B cell (primary cell): Measurements from ENCODE around the gene RGS2. TPM values are rescaled to one million over a fixed set of nuclear protein-coding genes. Genes with fewer than 3 reads are reported as not detected.

Source experiments
- ATAC-seq: fragments of 200-7000 bp; cut with Tn5 transposase; one replicate; pipeline ENCODE4 v1.10.0; 2021; ENCODE audit warnings: low read depth, mild to moderate bottlenecking, moderate number of reproducible peaks, moderate library complexity
- CTCF ChIA-PET: fragments of 350-600 bp; sonication (Branson Sonifier 250); formaldehyde crosslinking; loops from one replicate; lab custom pipeline; 2021; ENCODE audit warnings: antibody characterized with exemption, inconsistent platforms; lab: Charles Lee
- POLR2A ChIA-PET: fragments of 350-600 bp; sonication (Branson Sonifier 250); formaldehyde crosslinking; loops from one replicate; lab custom pipeline; 2021; ENCODE audit warnings: antibody characterized with exemption; lab: Charles Lee
- DNase-seq: peaks from one replicate; pipeline ENCODE4 v3.0.0; 2013
- H2AFZ ChIP-seq: 2 replicates; pipeline ENCODE4 v1.6.1; 2012; ENCODE audit warnings: mild to moderate bottlenecking, low read depth, low read length; ENCODE audit not compliant: insufficient read depth, poor library complexity, severe bottlenecking
- H3K27ac ChIP-seq, 2 donors: 1 replicate in 1 of 2; 2 replicates in 1 of 2; pipeline ENCODE4 v1.5.1; 2012 to 2013; ENCODE audit warnings: low read length in 2 of 2, mild to moderate bottlenecking in 2 of 2, moderate library complexity in 1 of 2
- H3K27me3 ChIP-seq, 4 experiments: fragments of 200-600 bp in 1 of 4; sonication (generic) in 1 of 4; replicated peaks in 1 of 4; 1 replicate in 2 of 4; 2 replicates in 2 of 4; pipeline versions ENCODE4 v1.6.1 to v1.7.0; 2013 to 2016; ENCODE audit warnings: low read length in 3 of 4, mild to moderate bottlenecking in 2 of 4, mixed read lengths in 1 of 4, moderate library complexity in 1 of 4; ENCODE audit not compliant: insufficient read depth in 4 of 4, control insufficient read depth in 3 of 4; ENCODE audit errors: control extremely low read depth in 1 of 4
- H3K36me3 ChIP-seq, 2 experiments: replicated peaks in 1 of 2; 1 replicate in 1 of 2; 2 replicates in 1 of 2; pipeline versions ENCODE4 v1.6.1 to v1.7.1; 2013; ENCODE audit warnings: low read length in 1 of 2; ENCODE audit not compliant: insufficient read depth in 2 of 2, control insufficient read depth in 1 of 2; ENCODE audit errors: control extremely low read depth in 1 of 2, extremely low read depth in 1 of 2
- H3K4me1 ChIP-seq, 2 donors: fragments of 200-600 bp in 1 of 2; sonication (generic) in 1 of 2; 1 replicate in 1 of 2; 2 replicates in 1 of 2; pipeline versions ENCODE4 v1.5.1 to v1.6.1; 2013 to 2017; ENCODE audit warnings: low read length in 2 of 2; ENCODE audit not compliant: control insufficient read depth in 2 of 2, insufficient read depth in 2 of 2
- H3K4me2 ChIP-seq: replicated peaks from 2 replicates; pipeline ENCODE3; 2012; ENCODE audit warnings: mild to moderate bottlenecking, low read depth, low read length; ENCODE audit not compliant: poor library complexity, severe bottlenecking
- H3K4me3 ChIP-seq, 5 experiments: fragments of 200-600 bp in 1 of 5; sonication (generic) in 1 of 5; 1 replicate in 3 of 5; 2 replicates in 2 of 5; pipeline versions ENCODE4 v1.5.1 to v1.7.0; 2011 to 2016; ENCODE audit warnings: low read length in 4 of 5, mild to moderate bottlenecking in 4 of 5, low read depth in 2 of 5, control low read depth in 1 of 5, moderate library complexity in 1 of 5; ENCODE audit not compliant: insufficient read depth in 1 of 5; ENCODE audit errors: control extremely low read depth in 1 of 5, extremely low read depth in 1 of 5
- H3K79me2 ChIP-seq: fragments of 200-600 bp; sonication (generic); one replicate; pipeline ENCODE4 v1.6.0; 2016; ENCODE audit warnings: low read length; ENCODE audit not compliant: control insufficient read depth, insufficient read depth
- H3K9ac ChIP-seq: fragments of 200-600 bp; sonication (generic); 2 replicates; pipeline ENCODE4 v1.6.1; 2017; ENCODE audit warnings: mild to moderate bottlenecking, low read length, moderate library complexity
- H3K9me3 ChIP-seq, 3 donors: one replicate each; pipeline versions ENCODE4 v1.6.1 to v1.7.1; 2013; ENCODE audit warnings: low read length in 2 of 3; ENCODE audit not compliant: control insufficient read depth in 2 of 3, insufficient read depth in 1 of 3; ENCODE audit errors: control extremely low read depth in 1 of 3
- H4K20me1 ChIP-seq: 2 replicates; pipeline ENCODE4 v1.6.0; 2012; ENCODE audit warnings: mild to moderate bottlenecking, low read length; ENCODE audit not compliant: insufficient read depth, control insufficient read depth, poor library complexity, severe bottlenecking
- H3K27ac Mint-ChIP-seq: one replicate; pipeline ENCODE4 v1.8.0; 2021; ENCODE audit warnings: mixed read lengths
- H3K27me3 Mint-ChIP-seq: one replicate; pipeline ENCODE4 v1.8.0; 2021; ENCODE audit warnings: mixed read lengths
- H3K4me1 Mint-ChIP-seq: one replicate; pipeline ENCODE4 v1.8.0; 2021; ENCODE audit warnings: mixed read lengths
- H3K4me3 Mint-ChIP-seq: one replicate; pipeline ENCODE4 v1.8.0; 2021; ENCODE audit warnings: mixed read lengths
- H3K9me3 Mint-ChIP-seq: one replicate; pipeline ENCODE4 v1.8.0; 2022; ENCODE audit warnings: mixed read lengths; ENCODE audit not compliant: insufficient read depth
- EZH2 ChIP-seq: IDR thresholded peaks from 2 replicates; pipeline ENCODE4 v1.6.1; 2012; ENCODE audit warnings: borderline replicate concordance, low read depth, mild to moderate bottlenecking, moderate library complexity, low read length; ENCODE audit not compliant: insufficient read depth, poor library complexity, severe bottlenecking
- WGBS: methylation state at CpG from one replicate; pipeline ENCODE4 v1.1.5; 2013; ENCODE audit warnings: missing lambda C conversion rate; ENCODE audit not compliant: insufficient coverage; 5-methylcytosine and 5-hydroxymethylcytosine counted together
- intact Hi-C: fragments of 100-400 bp; cut with micrococcal nuclease; formaldehyde crosslinking; loops from one replicate; pipeline ENCODE4 v1.10.0; 2022
- polyA plus RNA-seq: library from polyadenylated mRNA; depleted of rRNA; stranded (reverse); fragments of >200 nt; gene quantifications from 2 replicates; pipeline ENCODE4 v1.2.3, GENCODE V29; 2012
- total RNA-seq, 2 donors: library from RNA; stranded (reverse); fragments of 120-200 nt in 1 of 2; gene quantifications; 1 replicate in 1 of 2; 2 replicates in 1 of 2; pipeline versions ENCODE4 v1.2.3 to v1.2.4, GENCODE V29; 2013 to 2022
- TF ChIP-seq, protein P1 (sequence below): fragments of 200-600 bp; IDR thresholded peaks from one replicate; pipeline ENCODE4 v1.8.0; 2022; ENCODE audit warnings: antibody characterized with exemption, mild to moderate bottlenecking

Gene RGS2
- total and polyA plus RNA-seq, 2 donors (not counting 1 experiment from before 2014, with no cell fraction given): 232 to 247 TPM

DNA sequence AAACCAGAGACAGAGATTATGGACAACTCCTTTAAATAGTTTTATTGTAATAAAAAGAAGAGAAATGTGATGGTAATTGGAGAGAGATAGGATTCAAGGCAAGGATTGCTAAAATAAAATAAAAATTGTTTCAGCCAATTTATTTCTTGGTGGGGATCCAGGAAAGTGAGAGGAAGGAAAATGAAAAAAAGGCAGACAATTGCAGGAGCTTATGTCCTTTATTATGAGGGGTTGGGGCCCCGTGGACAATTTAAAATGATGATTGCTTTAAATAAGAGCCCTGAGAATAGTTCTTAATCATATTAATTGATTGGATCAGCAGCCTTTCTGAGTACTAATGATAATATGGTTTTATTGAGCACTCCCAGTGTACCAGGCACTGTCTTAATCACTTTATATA lies 40.2 kb downstream of the RGS2 start:
- Histone ChIP-seq H3K27me3 (no peaks in the 10 kb centered on the region), H3K79me2 (no peaks in the 10 kb centered on the region), H2AFZ (no peak overlapping the region), H4K20me1 (no peaks in the 10 kb centered on the region), H3K4me2 (no peak overlapping the region), H3K9ac (no peak overlapping the region), H3K27ac (no peak overlapping the region), H3K4me1 (no peaks in the 10 kb centered on the region), H3K9me3 (no peaks in the 10 kb centered on the region), H3K4me3 (no peak overlapping the region), H3K36me3 (no peaks in the 10 kb centered on the region)
- POLR2A ChIA-PET: no interaction called here
- H3K4me1 Mint-ChIP-seq: no peaks in the 10 kb centered on the region
- H3K27ac Mint-ChIP-seq: no peak overlapping the region
- H3K4me3 Mint-ChIP-seq: no peak overlapping the region
- WGBS: no CpG with 5 or more reads among the region's 1 CpG
- TF ChIP-seq, protein P1, sequence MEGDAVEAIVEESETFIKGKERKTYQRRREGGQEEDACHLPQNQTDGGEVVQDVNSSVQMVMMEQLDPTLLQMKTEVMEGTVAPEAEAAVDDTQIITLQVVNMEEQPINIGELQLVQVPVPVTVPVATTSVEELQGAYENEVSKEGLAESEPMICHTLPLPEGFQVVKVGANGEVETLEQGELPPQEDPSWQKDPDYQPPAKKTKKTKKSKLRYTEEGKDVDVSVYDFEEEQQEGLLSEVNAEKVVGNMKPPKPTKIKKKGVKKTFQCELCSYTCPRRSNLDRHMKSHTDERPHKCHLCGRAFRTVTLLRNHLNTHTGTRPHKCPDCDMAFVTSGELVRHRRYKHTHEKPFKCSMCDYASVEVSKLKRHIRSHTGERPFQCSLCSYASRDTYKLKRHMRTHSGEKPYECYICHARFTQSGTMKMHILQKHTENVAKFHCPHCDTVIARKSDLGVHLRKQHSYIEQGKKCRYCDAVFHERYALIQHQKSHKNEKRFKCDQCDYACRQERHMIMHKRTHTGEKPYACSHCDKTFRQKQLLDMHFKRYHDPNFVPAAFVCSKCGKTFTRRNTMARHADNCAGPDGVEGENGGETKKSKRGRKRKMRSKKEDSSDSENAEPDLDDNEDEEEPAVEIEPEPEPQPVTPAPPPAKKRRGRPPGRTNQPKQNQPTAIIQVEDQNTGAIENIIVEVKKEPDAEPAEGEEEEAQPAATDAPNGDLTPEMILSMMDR: no peak
- no peak for DNase-seq
- no peaks in the 10 kb centered on the region for H3K9me3 Mint-ChIP-seq
- ATAC-seq: no peak
- H3K27me3 Mint-ChIP-seq: peaks cover 14% of the 10 kb centered on the region
- CTCF ChIA-PET: interaction anchor here (0.7 kb wide), 1 partner anchor 30 kb away, joined by 3 read pairs; no protein-coding TSS in a partner anchor
- intact Hi-C loops: no loop called here

DNA sequence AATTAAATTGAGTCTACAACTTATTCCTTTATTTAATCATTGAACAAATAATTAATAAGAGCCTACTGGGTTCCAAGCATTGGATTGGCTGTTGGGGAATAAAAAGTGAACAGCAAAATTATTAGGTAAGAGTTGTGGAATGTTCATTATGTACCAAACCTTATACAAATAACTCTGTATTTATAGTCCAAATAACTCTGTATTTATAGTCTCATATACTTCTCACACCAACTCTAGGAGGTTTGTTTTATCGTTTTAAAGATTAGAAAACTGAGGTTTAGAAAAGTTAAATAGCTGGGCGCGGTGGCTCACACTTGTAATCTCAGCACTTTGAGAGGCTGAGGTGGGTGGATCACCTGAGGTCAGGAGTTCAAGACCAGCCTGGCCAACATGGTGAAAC lies 40.6 kb downstream of the RGS2 start:
- Mint-ChIP-seq H3K4me1 (no peaks in the 10 kb centered on the region), H3K9me3 (no peaks in the 10 kb centered on the region), H3K27ac (no peak overlapping the region), H3K4me3 (no peak overlapping the region), H3K27me3 (peaks cover 14% of the 10 kb centered on the region)
- intact Hi-C loops: no loop called here
- POLR2A ChIA-PET: no interaction called here
- no CpG with 5 or more reads among the region's 3 CpGs for WGBS
- no peak overlapping the region for H3K27ac ChIP-seq
- H3K4me1 ChIP-seq: no peaks in the 10 kb centered on the region
- H3K9me3 ChIP-seq: no peaks in the 10 kb centered on the region
- H3K9ac ChIP-seq: no peak overlapping the region
- no peak for DNase-seq
- ATAC-seq: no peak
- H3K4me2 ChIP-seq: no peak overlapping the region
- TF ChIP-seq, protein P1: no peak
- TF ChIP-seq EZH2: no peak
- H3K27me3 ChIP-seq: no peaks in the 10 kb centered on the region
- no peaks in the 10 kb centered on the region for H3K36me3 ChIP-seq
- no peak overlapping the region for H3K4me3 ChIP-seq
- no peaks in the 10 kb centered on the region for H3K79me2 ChIP-seq
- CTCF ChIA-PET: no interaction called here
- H2AFZ ChIP-seq: no peak overlapping the region
- no peaks in the 10 kb centered on the region for H4K20me1 ChIP-seq
